Stomach (tissue), 4 donors: Measurements from ENCODE around the gene JPH2.

Source experiments
- CTCF ChIP-seq, 7 experiments: fragments of 450-650 bp in 4 of 7; fragments of 200-600 bp in 3 of 7; sonication (generic) in 3 of 7; IDR thresholded peaks; one replicate each; pipeline ENCODE4 v1.5.1; 2016 to 2019; ENCODE audit warnings: antibody characterized with exemption in 7 of 7, control low read depth in 2 of 7, mild to moderate bottlenecking in 1 of 7
- POLR2A ChIP-seq, 4 donors: fragments of 450-650 bp; IDR thresholded peaks; one replicate each; pipeline ENCODE4 v1.6.1; 2016; ENCODE audit warnings: antibody characterized with exemption in 4 of 4, control low read depth in 2 of 4, mild to moderate bottlenecking in 1 of 4, moderate library complexity in 1 of 4
- POLR2AphosphoS5 ChIP-seq, 3 donors: sonication (generic); formaldehyde crosslinking; IDR thresholded peaks; one replicate each; pipeline ENCODE4 v1.6.1; 2016; ENCODE audit warnings: antibody characterized with exemption in 3 of 3

GRCh38 chr20:44071057-44071456, 115.9 kb downstream of the JPH2 start:
- TF ChIP-seq CTCF (IDR thresholded peaks at IDR 0.05): no peak
- TF ChIP-seq POLR2A (IDR thresholded peaks at IDR 0.05): no peak
- no peak for TF ChIP-seq POLR2AphosphoS5 (IDR thresholded peaks at IDR 0.05)
